Chondrocyte (in vitro differentiated cells): ENCODE results near the gene FMNL3. TPM values are rescaled to one million over a fixed set of nuclear protein-coding genes. Genes with fewer than 3 reads are reported as not detected.
"Not testable (repeated sequence)": the region's sequence is repeated elsewhere in the genome, so short reads cannot be mapped to it uniquely, and the experiment has no call there.

Experiments used
- DNase-seq: peaks from one replicate; pipeline ENCODE4 v3.0.0; 2021; ENCODE audit warnings: mixed read lengths, low spot score
- H3K27ac Mint-ChIP-seq: one replicate; pipeline ENCODE4 v1.8.0; 2021; ENCODE audit warnings: mild to moderate bottlenecking, moderate library complexity, mixed read lengths; ENCODE audit not compliant: unreplicated experiment
- H3K27me3 Mint-ChIP-seq: 2 replicates; pipeline ENCODE4 v1.8.0; 2021; ENCODE audit warnings: low read depth, mixed read lengths
- H3K36me3 Mint-ChIP-seq: 2 replicates; pipeline ENCODE4 v1.8.0; 2021; ENCODE audit warnings: low read depth, mixed read lengths
- H3K4me1 Mint-ChIP-seq: 2 replicates; pipeline ENCODE4 v1.8.0; 2021; ENCODE audit warnings: low read depth, mild to moderate bottlenecking, mixed read lengths
- H3K4me3 Mint-ChIP-seq: one replicate; pipeline ENCODE4 v1.8.0; 2021; ENCODE audit warnings: mild to moderate bottlenecking, moderate library complexity, mixed read lengths; ENCODE audit not compliant: unreplicated experiment
- H3K9me3 Mint-ChIP-seq: 2 replicates; pipeline ENCODE4 v1.8.0; 2021; ENCODE audit warnings: low read depth, mixed read lengths
- total RNA-seq: library from RNA; stranded (reverse); gene quantifications from 3 replicates; pipeline ENCODE4 v1.2.1, GENCODE V29; 2021
- TF ChIP-seq, protein P1 (sequence below): fragments of 200-600 bp; sonication (generic); IDR thresholded peaks from 2 replicates; pipeline ENCODE4 v1.5.0; 2021; ENCODE audit warnings: antibody characterized with exemption, mild to moderate bottlenecking, moderate library complexity

Gene FMNL3
- total RNA-seq, 1 donor from 2014 or later, result 55.6 TPM

DNA sequence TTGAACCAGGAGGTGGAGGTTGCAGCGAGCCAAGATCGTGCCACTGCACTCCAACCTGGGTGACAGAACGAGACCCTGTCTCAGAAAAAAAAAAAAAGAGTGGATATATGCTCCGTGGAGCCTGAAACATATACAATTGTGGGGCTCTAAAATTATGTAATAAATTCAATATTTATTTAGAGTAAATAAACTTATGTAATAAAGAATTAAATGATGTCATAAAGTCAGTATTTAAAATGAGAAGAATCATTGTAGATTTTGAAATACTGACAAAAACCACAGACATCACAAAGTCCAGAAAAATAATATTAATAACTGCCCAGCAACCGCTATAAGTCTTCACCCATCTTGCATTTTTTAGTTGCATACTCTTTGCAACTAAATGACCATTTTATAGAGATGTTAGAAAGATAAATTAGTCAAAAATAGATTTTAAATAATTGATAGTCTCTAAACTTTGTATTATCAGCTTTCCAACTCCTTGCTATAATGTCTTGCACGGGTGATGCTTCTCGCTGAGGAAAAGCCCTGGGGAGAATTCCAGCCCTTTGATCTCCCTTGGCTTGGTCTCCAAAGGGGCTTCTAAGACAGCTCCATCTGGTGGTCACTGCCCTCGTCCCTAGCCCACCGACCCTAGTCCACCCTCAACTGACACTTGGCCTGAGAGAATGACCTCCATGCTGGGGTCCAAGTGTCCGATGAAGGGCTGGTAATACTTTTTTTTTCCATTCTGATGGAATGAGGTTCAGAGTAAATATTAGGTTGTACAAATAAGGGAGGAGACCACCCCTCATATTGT is 26.2 kb upstream of the FMNL3 start:
- TF ChIP-seq, protein P1, sequence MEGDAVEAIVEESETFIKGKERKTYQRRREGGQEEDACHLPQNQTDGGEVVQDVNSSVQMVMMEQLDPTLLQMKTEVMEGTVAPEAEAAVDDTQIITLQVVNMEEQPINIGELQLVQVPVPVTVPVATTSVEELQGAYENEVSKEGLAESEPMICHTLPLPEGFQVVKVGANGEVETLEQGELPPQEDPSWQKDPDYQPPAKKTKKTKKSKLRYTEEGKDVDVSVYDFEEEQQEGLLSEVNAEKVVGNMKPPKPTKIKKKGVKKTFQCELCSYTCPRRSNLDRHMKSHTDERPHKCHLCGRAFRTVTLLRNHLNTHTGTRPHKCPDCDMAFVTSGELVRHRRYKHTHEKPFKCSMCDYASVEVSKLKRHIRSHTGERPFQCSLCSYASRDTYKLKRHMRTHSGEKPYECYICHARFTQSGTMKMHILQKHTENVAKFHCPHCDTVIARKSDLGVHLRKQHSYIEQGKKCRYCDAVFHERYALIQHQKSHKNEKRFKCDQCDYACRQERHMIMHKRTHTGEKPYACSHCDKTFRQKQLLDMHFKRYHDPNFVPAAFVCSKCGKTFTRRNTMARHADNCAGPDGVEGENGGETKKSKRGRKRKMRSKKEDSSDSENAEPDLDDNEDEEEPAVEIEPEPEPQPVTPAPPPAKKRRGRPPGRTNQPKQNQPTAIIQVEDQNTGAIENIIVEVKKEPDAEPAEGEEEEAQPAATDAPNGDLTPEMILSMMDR, result peak; percentile 21

DNA sequence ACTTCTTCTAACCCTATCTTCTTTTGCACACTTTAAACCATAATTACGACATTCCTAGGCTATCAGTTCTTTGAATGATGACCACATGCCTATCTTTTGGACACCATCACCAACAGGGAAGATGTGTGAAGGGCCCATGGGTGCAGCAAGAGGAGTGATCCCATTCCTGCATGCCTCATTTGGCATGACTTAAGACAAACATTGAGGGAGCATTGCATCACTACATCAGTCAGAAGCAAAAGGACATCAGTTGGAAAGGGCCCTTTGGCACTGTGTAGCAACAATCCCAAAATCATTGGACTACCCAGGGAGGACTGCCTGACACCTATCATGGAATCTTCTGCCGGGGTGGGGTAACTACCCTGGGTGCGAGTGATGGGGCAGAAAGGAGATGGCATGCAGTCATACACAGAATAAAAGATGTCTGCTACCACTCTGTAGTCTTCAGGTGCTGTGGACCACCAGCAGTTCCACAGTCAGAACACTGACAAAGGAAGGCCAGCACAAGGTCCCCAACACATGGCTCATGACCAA is 23.4 kb upstream of the FMNL3 start:
- Mint-ChIP-seq H3K4me3 (no peak overlapping the region), H3K27ac (no peak overlapping the region), H3K36me3 (peaks cover 3% of the 10 kb centered on the region), H3K9me3 (no peaks in the 10 kb centered on the region), H3K4me1 (no peaks in the 10 kb centered on the region), H3K27me3 (peaks cover 19% of the 10 kb centered on the region)
- TF ChIP-seq, protein P1, result no peak
- no peak for DNase-seq

More for the DNA sequence above, 26.2 kb upstream of the FMNL3 start:
- H3K9me3 Mint-ChIP-seq, result no peaks in the 10 kb centered on the region
- no peak for DNase-seq
- H3K27ac Mint-ChIP-seq, result no peak overlapping the region
- no peak overlapping the region for H3K4me3 Mint-ChIP-seq
- H3K36me3 Mint-ChIP-seq, result peaks cover 3% of the 10 kb centered on the region
- H3K4me1 Mint-ChIP-seq, result no peaks in the 10 kb centered on the region
- peaks cover 11% of the 10 kb centered on the region for H3K27me3 Mint-ChIP-seq

DNA sequence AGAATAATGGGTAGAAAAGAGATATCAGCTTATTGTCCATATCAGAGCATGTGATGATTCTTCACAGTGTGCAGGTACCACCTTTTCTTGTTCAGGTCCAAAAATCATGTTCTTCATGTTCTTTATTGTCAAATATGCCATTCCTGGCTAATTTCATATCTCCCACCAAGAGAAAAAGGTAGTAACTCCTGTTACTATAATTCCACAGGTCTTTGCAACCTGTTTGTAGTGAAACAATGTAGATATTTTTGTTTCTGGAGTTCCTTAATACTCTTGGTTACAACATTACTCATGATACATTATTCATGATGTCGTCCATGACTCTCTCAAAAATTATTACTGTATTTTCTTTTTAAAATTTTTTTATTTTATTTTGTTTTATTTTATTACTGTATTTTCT is 22.8 kb upstream of the FMNL3 start:
- TF ChIP-seq, protein P1, result no peak
- Mint-ChIP-seq H3K9me3 (no peaks in the 10 kb centered on the region), H3K27ac (no peak overlapping the region), H3K4me3 (no peak overlapping the region), H3K36me3 (peaks cover 3% of the 10 kb centered on the region), H3K4me1 (no peaks in the 10 kb centered on the region), H3K27me3 (peaks cover 20% of the 10 kb centered on the region)
- DNase-seq, result no peak

DNA sequence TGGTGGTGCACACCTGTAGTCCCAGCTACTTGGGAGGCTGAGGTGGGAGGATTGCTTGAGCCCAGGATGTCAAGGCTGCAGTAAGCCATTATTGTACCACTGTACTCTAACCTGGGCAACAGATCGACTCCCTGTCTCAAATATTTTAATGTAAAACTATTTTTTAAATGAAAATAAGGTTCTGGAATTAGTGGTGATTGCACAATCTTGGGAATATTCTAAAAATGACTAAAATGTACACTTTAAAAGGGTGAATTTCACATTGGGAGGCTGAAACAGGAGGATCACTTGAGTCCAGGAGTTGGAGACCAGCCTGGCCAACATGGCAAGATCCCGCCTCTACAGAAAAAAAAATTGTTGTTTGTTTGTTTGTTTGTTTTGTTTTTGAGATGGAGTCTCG is 21.2 kb upstream of the FMNL3 start:
- Mint-ChIP-seq H3K27ac (no peak overlapping the region), H3K9me3 (no peaks in the 10 kb centered on the region), H3K27me3 (peaks cover 23% of the 10 kb centered on the region), H3K4me3 (no peak overlapping the region), H3K4me1 (no peaks in the 10 kb centered on the region), H3K36me3 (no peaks in the 10 kb centered on the region)
- TF ChIP-seq, protein P1, result no peak
- DNase-seq, result no peak

DNA sequence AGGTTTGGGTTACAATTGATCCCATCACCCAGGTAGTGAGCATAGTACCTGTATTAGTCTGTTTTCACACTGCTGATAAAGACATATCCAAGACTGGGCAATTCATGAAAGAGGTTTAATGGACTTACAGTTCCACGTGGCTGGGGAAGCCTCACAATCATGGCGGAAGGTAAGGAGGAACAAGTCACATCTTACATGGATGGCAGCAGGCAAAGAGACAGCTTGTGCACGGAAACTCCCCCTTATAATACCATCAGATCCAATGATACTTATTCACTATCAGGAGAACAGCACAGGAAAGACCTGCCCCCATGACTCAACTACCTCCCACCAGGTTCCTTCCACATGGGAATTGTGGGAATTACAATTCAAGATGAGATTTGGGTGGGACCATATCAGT is 14.2 kb upstream of the FMNL3 start:
- not testable (repeated sequence) for H3K4me1 Mint-ChIP-seq, H3K27ac Mint-ChIP-seq, H3K36me3 Mint-ChIP-seq, DNase-seq, H3K9me3 Mint-ChIP-seq, H3K4me3 Mint-ChIP-seq
- peaks cover 21% of the 10 kb centered on the region for H3K27me3 Mint-ChIP-seq
